ENCODE data around the gene CMSS1.

The CMSS1 gene

GRCh38 chr3:99934975-99935797, 117.5 kb downstream of the CMSS1 start:
- DNase-seq (ENCODE audit: low spot score): no peak

GRCh38 chr3:99938270-99938911, 120.7 kb downstream of the CMSS1 start:
- DNase-seq (ENCODE audit: low spot score): no peak

- no peak for DNase-seq (ENCODE audit: low spot score)
Observed at GRCh38 chr3:99939876-99940275, 122.2 kb downstream of the CMSS1 start.

GRCh38 chr3:99940350-99940749, 122.7 kb downstream of the CMSS1 start:
- no peak for DNase-seq (ENCODE audit: low spot score)

GRCh38 chr3:99941211-99941610, 123.5 kb downstream of the CMSS1 start:
- no peak for DNase-seq (ENCODE audit: low spot score)

- DNase-seq (ENCODE audit: low spot score): no peak
Observed at GRCh38 chr3:99943931-99944761, 126.5 kb downstream of the CMSS1 start.

GRCh38 chr3:99945328-99945995, 127.8 kb downstream of the CMSS1 start:
- no peak for DNase-seq (ENCODE audit: low spot score)

- no peak for DNase-seq (ENCODE audit: low spot score)
Observed at GRCh38 chr3:99947356-99947755, 129.7 kb downstream of the CMSS1 start.

- no peak for DNase-seq (ENCODE audit: low spot score)
Observed at GRCh38 chr3:99948467-99949089, 130.9 kb downstream of the CMSS1 start.

GRCh38 chr3:99949956-99950670, 132.5 kb downstream of the CMSS1 start:
- DNase-seq (ENCODE audit: low spot score): no peak

- DNase-seq (ENCODE audit: low spot score): no peak
Observed at GRCh38 chr3:99950921-99951320, 133.3 kb downstream of the CMSS1 start.

- DNase-seq (ENCODE audit: low spot score): no peak
Observed at GRCh38 chr3:99951701-99952100, 134.0 kb downstream of the CMSS1 start.

GRCh38 chr3:99952306-99952705, 134.6 kb downstream of the CMSS1 start:
- DNase-seq (ENCODE audit: low spot score): no peak

- no peak for DNase-seq (ENCODE audit: low spot score)
Observed at GRCh38 chr3:99953596-99953995, 135.9 kb downstream of the CMSS1 start.

- no peak for DNase-seq (ENCODE audit: low spot score)
Observed at GRCh38 chr3:99954914-99955644, 137.4 kb downstream of the CMSS1 start.

GRCh38 chr3:99955773-99956562, 138.3 kb downstream of the CMSS1 start:
- no peak for DNase-seq (ENCODE audit: low spot score)

GRCh38 chr3:99957151-99957796, 139.6 kb downstream of the CMSS1 start:
- DNase-seq (ENCODE audit: low spot score): no peak

- no peak for DNase-seq (ENCODE audit: low spot score)
Observed at GRCh38 chr3:99958222-99958912, 140.7 kb downstream of the CMSS1 start.

Data from SW480 (cell line).